HCT116 (cell line): ENCODE measurements around the gene C1QTNF3.
"Not testable (repeated sequence)": the region's sequence is repeated elsewhere in the genome, so short reads cannot be mapped to it uniquely, and the experiment has no call there.

ENCODE experiments used
- ATF3 ChIP-seq: IDR thresholded peaks from 2 replicates; pipeline ENCODE4 v1.6.1; 2012
- CTCF ChIP-seq, 3 experiments: fragments of 200-600 bp in 1 of 3; sonication (generic) in 1 of 3; IDR thresholded peaks in 2 of 3; conservative IDR thresholded peaks in 1 of 3; 2 replicates each; pipeline ENCODE4 v1.5.1; 2012 to 2017; ENCODE audit warnings: low read depth in 2 of 3, low read length in 2 of 3, antibody characterized with exemption in 1 of 3, borderline replicate concordance in 1 of 3, control low read depth in 1 of 3, mild to moderate bottlenecking in 1 of 3, mixed read lengths in 1 of 3, mixed run types in 1 of 3, moderate library complexity in 1 of 3; ENCODE audit not compliant: insufficient read depth in 1 of 3
- EGR1 ChIP-seq: IDR thresholded peaks from 2 replicates; pipeline ENCODE4 v1.6.1; 2012; ENCODE audit warnings: low read depth
- EZH2 ChIP-seq: fragments of 200-600 bp; sonication (generic); IDR thresholded peaks from 2 replicates; pipeline ENCODE4 v1.6.1; 2017; ENCODE audit warnings: antibody characterized with exemption, mixed run types
- EZH2phosphoT487 ChIP-seq: fragments of 200-600 bp; IDR thresholded peaks from 2 replicates; pipeline ENCODE4 v1.6.1; 2018; ENCODE audit warnings: antibody characterized with exemption, borderline replicate concordance
- POLR2AphosphoS5 ChIP-seq: IDR thresholded peaks from 2 replicates; pipeline ENCODE4 v1.6.1; 2011; ENCODE audit warnings: mild to moderate bottlenecking, low read depth, low read length, moderate library complexity
- SIN3A ChIP-seq: IDR thresholded peaks from 2 replicates; pipeline ENCODE4 v1.6.1; 2012; ENCODE audit warnings: low read depth
- SP1 ChIP-seq: IDR thresholded peaks from 2 replicates; pipeline ENCODE4 v1.6.1; 2012; ENCODE audit warnings: low read depth

GRCh38 chr5:34077636-34078035 lies 34.6 kb upstream of the C1QTNF3 start:
- not testable (repeated sequence) for TF ChIP-seq SIN3A; EGR1; CTCF (IDR thresholded peaks at IDR 0.05 in 2 of 3, conservative IDR thresholded peaks at IDR 0.05 in 1 of 3; ENCODE audit: borderline replicate concordance in 1 of 3, insufficient read depth in 1 of 3, low read depth in 2 of 3, low read length in 2 of 3); SP1; POLR2AphosphoS5; EZH2; EZH2phosphoT487; ATF3
